GM19395 (cell line): ENCODE results near the gene TBC1D17.
A peak's percentile ranks its signal among the peaks of the same experiment; 100 is the strongest.

Source experiments
- ATAC-seq: cut with Tn5 transposase; IDR thresholded peaks from one replicate; pipeline ENCODE4 v1.9.1; 2021; ENCODE audit warnings: mild to moderate bottlenecking, moderate library complexity; ENCODE audit not compliant: unreplicated experiment

The TBC1D17 gene

DNA sequence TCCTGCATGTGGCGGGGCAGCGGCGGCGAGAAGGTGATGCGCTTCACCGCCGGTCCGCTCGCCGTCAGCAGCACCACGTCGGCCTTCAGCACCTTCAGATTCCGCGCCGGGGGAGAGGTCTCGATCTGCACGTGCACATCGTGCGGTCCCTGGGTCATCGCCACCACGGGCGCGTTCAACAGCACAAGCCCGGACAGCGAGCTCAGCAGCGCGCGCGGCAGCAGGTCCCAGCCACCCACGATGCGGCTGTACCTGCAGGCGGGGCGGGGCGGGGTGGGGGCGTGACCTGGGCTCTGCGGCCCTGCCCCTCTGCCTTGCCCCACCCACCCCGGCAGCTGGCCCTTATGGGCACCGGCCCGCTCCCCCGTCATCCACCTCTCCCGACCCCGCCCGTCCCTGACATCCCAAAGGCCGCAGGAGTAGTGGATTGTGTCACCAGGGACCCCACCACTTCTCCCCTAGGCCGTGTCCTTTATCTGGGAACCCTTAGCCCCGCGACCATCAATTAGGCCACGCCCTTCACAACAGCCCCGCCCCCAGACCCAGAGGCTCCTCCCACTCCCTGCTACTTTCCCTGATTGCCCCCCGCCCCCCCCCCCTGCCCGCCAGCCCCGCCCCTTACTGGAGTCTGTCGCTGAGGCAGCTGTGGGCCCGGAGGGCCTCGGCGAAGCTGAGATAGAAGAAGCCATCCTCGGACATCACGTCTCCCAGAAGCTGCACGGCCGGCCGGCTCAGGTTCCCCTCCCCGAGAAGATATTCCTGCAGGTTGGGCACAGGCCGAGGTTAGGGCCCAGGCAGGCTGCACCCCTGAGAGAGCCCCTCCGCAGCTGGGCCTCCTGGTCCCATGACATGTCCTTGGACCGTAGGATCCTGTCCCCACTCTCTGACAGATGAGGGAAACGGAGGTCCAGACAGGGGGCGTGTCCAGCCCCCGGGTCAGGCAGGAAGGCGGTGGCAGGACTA lies 13.1 kb downstream of the TBC1D17 start:
- no peak for ATAC-seq

GRCh38 chr19:49891393-49891792 lies 13.9 kb downstream of the TBC1D17 start:
- ATAC-seq: no peak

DNA sequence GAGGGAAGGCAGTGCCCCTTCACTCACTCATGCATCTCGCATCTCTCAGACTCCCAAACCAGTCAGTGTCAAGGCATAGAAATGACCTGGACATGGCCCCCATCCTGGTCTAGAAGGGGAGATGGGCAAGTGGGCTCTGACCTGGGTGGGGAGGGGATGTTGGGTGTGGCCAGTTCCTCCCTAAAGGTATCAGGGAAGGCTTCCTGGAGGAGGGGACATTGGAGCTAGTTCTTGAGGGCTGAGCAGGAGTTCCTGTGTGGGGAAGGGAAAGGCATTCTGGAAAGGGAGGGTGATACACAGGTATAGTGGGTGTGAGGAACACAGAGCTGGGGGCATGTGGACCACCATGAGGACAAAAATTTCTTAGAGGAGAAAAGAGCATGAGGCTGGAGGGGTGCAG lies 15.2 kb downstream of the TBC1D17 start:
- no peak for ATAC-seq

- ATAC-seq: no peak
Measured at GRCh38 chr19:49894011-49894664, 16.6 kb downstream of the TBC1D17 start.

DNA sequence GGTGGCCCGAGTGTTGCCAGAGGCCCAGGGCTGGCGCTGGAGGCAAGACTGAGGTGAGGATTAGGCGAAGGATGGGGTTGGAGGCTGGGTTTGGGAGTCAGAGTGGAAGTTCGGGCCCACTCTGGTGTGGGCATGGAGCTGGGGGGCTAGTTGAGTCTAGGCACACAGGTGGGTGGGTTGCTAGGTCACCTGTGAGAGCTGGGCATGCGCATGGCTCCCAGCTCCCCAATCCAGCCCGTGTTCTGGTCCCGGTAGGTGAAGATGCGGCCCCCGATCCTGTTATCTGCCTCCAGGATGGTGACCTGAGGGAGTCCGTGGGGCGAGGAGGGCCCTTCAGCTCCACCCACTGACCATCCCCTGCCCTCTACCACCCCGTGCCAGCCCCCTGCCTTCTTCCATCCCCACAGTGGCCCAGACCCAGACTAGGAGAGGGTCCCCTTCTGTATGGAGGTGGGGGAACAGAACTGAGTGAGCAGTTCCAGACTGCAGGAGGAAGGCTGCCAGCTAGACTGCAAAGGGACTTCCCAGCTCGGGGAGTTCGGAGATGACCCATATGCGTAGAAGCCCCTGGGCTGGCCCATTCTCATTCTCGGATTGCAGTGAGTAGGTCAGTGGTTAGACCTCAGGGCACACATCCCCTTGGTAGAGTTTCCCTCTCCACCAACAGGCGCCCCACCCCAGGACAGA lies 17.5 kb downstream of the TBC1D17 start:
- no peak for ATAC-seq

- no peak for ATAC-seq
Measured at GRCh38 chr19:49895566-49896297, 18.2 kb downstream of the TBC1D17 start.

GRCh38 chr19:49896863-49897621 lies 19.5 kb downstream of the TBC1D17 start, which contains the start of gene IL4I1:
Gene IL4I1, minus strand, starts transcription at chr19:49896887. Its CDS starts 727 bp downstream, at chr19:49896160.
- peak; percentile 55 for ATAC-seq

DNA sequence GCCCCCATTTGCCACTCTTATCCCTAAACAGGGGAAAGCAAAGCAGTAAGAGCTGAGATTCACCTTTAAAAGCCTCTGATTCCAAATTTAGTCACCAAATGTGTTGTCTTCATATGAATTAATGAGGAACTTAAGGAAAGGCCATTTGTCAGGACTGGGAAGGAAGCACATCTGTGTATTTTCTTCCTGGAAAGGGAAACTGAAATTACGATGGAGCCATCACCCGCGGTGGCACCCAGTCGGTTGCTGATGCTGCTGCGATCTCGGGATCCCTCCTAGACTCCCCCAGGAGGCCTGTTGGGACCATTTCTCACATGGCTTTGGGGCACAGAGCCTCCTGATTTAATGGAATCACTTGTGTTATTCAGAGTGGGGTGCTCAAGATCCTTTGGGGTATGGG lies 26.6 kb downstream of the TBC1D17 start:
- ATAC-seq: no peak

DNA sequence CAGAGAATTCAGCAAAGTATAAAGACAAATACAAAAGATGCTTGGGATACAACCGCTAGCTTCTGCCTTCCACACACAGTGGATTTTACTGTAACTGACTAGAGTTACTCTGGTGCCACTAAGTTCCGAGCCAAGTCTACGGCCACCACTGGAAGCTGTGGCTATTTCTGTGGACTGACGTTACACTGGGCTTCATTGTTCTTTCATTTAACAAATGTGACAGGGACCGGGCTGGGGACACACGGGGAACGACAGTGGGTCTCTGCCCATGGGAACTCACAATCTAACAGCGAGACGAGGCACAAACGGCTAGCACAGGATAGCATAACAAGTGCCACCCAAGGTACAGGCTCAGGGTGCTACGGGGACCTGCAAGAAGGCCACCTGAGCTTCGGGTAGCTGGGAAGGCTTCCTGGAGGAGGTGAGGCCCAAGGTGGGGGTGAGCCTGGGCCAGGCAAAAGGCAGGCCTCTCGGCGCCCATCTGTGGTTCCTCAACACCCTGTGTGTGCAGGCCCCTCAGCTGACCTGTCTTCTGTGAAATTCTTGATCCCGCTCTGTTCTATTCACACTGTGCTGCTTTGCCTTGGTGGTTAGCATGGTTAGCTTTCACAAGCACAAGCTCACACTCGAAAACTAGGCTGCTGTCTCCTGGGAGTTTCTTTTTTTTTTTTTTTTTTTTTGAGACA lies 29.5 kb downstream of the TBC1D17 start:
- ATAC-seq: no peak

DNA sequence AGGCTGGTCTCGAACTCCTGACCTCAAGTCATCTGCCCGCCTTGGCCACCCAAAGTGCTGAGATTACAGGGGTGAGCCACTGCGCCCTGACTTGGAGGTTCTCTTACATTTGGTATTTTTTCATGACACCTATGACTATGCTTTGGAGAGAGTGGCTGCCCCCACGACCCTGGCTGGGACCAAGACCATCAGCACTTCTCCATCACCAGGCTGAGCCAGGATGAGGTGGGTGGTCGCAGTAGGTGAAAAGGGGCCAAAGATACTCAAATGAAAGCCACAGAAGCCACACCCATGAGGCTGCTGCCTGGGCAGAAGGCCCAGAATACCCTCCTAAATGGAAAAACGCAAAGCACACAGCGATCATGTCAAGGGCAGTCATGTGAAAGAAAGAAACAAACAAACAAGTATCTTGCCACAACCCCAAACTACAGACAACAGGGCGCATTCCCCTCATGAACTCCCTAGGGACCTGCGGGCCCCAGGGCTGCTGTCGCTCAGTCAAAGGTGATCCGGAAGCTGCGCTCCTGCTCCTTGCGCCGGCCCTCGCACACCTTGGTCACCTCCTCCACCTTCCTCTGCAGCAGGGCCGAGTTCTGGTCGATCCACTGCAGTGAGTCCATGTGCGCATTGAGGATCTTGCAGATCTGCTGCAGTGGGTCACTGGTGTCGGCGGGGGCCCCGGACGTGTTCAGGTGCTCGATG lies 30.4 kb downstream of the TBC1D17 start:
- ATAC-seq: no peak

DNA sequence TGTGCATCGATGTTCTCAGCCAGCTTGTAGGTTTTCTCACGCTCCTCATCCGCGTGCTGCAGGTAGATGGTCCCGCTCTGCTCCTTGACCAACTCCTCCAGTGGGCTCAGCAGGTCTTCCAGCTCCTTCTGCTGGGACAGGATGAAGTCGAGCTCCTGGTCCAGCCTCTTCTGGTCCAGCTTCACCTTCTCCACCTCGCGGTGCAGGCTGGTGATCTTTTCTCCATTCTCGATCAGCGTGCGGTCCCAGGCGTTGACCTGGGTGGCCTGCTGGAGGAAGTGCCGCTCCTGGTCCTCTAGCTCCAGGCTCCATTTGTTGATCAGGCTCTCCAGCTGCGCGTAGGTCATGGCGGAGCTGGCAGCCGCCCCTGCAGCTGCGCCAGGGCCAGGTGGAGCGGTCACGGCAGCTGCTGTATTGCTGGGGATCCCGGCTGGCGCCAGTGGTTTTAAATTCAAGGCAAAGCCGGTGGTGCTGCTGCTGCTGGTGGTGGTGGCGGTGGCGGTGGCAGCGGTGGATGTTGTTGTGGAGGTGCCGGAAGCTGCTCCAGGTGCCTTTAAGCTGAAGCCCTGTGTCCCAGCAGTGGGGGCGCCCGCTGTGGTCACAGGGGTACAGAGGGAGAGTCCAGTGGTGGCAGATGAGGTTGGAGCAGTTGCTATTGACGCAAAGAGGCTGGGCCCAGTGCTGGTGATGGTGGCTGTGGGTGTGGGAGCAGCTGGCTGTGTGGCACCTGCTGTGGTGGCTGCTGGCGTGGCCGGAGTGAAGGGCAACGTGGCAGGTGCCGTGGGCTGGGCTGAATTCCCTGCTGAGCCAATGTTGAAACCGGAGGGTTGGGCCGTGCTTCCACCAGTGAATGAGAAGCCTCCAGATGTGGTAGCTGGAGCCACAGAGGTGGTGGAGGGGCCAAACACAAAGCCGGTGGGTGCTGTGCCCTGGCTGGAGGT lies 31.2 kb downstream of the TBC1D17 start:
- no peak for ATAC-seq

DNA sequence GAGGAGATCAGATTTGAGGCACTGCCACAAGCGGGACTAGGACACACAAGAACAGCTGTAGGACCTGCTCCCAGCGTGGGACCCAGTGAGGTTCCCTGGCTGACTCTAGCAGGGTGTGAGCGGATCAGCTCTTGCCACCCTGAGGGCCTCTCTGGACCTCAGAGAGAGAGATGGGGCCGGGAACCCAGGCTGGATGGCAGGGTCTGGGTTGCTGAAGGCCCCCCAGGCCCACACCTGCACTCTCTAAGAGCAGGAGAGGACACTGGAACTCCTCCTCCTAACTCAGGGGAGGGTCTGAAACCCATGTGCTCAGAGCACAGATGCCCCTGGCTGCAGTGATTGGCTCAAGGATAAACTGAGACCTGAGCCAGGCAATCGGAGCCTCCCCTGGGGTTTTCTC lies 32.7 kb downstream of the TBC1D17 start:
- no peak for ATAC-seq

GRCh38 chr19:49911381-49912145 lies 34.1 kb downstream of the TBC1D17 start:
- ATAC-seq: no peak

DNA sequence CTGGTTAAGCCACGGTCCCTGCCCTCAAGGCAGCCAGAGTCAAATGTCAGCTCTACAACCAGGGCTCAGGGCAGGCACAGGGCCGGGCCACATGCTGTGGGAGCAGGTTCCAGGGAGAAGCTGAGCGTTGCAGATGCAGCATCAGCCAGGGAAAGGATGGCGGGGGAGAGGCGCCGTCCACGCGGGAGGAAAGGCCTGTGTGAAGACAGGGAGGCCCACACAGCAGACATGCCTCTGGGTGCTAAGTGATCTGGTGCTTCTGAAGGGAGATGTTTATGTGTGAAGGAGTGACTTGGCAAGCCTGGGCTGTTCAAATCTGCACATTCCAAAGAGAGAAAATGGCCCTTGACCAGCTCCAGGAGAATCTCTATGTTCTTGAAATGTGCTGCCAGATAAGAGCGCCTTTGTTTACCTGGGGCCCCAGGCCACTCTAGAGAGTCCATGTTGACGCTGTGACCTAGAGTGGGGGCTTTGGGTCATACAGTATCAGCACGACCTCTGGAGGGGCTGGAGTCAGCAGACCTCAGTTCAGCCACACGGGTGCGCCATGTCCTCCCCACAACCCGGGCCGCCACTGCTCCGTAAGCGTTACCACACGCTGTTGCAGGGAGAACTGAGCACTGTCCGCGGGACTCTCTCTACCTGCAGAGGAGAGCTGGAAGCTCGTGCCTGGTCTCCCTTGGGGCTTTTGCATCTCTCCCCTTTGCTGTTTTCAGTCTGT lies 35.6 kb downstream of the TBC1D17 start:
- ATAC-seq: no peak

- no peak for ATAC-seq
Measured at GRCh38 chr19:49913720-49914119, 36.2 kb downstream of the TBC1D17 start.

GRCh38 chr19:49915271-49915670 lies 37.8 kb downstream of the TBC1D17 start:
- ATAC-seq: no peak
